A549 (cell line): ENCODE measurements around the gene NEDD4L.

Source experiments
- CHD2 ChIP-seq: fragments of 150-350 bp; IDR thresholded peaks from 2 replicates; pipeline ENCODE4 v1.6.1; 2014; ENCODE audit warnings: low read length; ENCODE audit not compliant: partially characterized antibody
- NFE2L2 ChIP-seq: fragments of 150-350 bp; conservative IDR thresholded peaks from 2 replicates; pipeline ENCODE4 v1.6.1; 2014; ENCODE audit warnings: low read length
- NR3C1 ChIP-seq: fragments of >200 bp; sonication (Bioruptor Twin); formaldehyde crosslinking; IDR thresholded peaks from 3 replicates; pipeline ENCODE4 v1.6.1; 2017
- RAD21 ChIP-seq, 2 experiments: fragments of >200 bp in 1 of 2; sonication (Bioruptor Twin) in 1 of 2; formaldehyde crosslinking in 1 of 2; IDR thresholded peaks in 1 of 2; conservative IDR thresholded peaks in 1 of 2; 2 replicates in 1 of 2; 3 replicates in 1 of 2; pipeline ENCODE4 v1.6.1; 2012 to 2018; ENCODE audit warnings: inconsistent platforms in 1 of 2
- TP53 ChIP-seq: fragments of 250-450 bp; sonication (Bioruptor Pico); IDR thresholded peaks from 2 replicates; pipeline ENCODE4 v1.5.0; 2021; ENCODE audit warnings: mild to moderate bottlenecking, moderate library complexity
- ZC3H11A ChIP-seq: fragments of 450-650 bp; IDR thresholded peaks from 2 replicates; pipeline ENCODE4 v1.6.1; 2014; ENCODE audit warnings: antibody characterized with exemption, mild to moderate bottlenecking
- TF ChIP-seq, protein P1 (sequence below): fragments of 200-600 bp; sonication (generic); IDR thresholded peaks from 2 replicates; pipeline ENCODE4 v1.6.1; 2016; ENCODE audit warnings: antibody characterized with exemption, mild to moderate bottlenecking, moderate library complexity
- TF ChIP-seq, protein P2 (sequence below): fragments of >200 bp; sonication (Bioruptor Twin); formaldehyde crosslinking; IDR thresholded peaks from 3 replicates; pipeline ENCODE4 v1.5.1; 2016
- TF ChIP-seq, protein P3 (sequence below): IDR thresholded peaks from 2 replicates; pipeline ENCODE4 v1.6.1; 2012
- TF ChIP-seq, protein P4 (sequence below): fragments of 150-350 bp; IDR thresholded peaks from 2 replicates; pipeline ENCODE4 v1.6.1; 2014; ENCODE audit warnings: low read depth, mild to moderate bottlenecking, low read length

DNA sequence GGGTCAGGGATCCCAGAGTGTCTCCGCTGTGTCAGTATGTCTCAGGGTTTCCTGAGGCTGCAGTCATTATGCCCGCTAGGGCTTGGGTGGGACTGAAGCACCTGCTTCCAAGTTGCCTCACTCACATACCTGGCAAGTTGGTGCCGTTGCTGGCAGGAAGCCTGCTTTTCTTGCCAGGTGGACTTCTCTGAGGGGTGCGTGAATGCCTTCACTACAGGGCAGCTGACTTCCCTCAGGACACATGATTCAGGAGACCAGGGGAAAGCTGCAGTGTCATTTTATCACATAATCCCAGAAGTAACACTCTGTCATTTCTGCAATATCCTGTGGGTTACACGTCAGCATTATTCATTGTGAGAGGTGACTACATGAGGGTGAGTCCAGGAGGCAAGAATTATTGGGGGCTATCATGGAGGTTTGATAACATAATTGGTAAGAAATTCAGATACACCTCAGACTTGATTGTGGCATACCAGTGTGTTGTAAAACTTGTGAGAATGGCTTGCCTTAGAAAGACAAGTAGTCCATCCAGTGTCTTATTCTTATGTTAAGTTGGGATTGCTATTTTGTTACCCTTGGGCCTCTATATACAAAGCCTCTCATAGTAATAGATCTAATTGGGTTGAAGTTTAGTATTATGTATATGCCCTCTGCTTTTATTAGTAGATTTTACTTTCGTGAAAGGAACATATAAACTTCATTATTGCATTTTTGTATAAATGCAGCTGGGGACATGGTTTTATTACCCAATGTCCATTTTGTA is 44.1 kb downstream of the NEDD4L start:
- TF ChIP-seq, protein P1, sequence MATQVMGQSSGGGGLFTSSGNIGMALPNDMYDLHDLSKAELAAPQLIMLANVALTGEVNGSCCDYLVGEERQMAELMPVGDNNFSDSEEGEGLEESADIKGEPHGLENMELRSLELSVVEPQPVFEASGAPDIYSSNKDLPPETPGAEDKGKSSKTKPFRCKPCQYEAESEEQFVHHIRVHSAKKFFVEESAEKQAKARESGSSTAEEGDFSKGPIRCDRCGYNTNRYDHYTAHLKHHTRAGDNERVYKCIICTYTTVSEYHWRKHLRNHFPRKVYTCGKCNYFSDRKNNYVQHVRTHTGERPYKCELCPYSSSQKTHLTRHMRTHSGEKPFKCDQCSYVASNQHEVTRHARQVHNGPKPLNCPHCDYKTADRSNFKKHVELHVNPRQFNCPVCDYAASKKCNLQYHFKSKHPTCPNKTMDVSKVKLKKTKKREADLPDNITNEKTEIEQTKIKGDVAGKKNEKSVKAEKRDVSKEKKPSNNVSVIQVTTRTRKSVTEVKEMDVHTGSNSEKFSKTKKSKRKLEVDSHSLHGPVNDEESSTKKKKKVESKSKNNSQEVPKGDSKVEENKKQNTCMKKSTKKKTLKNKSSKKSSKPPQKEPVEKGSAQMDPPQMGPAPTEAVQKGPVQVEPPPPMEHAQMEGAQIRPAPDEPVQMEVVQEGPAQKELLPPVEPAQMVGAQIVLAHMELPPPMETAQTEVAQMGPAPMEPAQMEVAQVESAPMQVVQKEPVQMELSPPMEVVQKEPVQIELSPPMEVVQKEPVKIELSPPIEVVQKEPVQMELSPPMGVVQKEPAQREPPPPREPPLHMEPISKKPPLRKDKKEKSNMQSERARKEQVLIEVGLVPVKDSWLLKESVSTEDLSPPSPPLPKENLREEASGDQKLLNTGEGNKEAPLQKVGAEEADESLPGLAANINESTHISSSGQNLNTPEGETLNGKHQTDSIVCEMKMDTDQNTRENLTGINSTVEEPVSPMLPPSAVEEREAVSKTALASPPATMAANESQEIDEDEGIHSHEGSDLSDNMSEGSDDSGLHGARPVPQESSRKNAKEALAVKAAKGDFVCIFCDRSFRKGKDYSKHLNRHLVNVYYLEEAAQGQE = no peak
- TF ChIP-seq, protein P2, sequence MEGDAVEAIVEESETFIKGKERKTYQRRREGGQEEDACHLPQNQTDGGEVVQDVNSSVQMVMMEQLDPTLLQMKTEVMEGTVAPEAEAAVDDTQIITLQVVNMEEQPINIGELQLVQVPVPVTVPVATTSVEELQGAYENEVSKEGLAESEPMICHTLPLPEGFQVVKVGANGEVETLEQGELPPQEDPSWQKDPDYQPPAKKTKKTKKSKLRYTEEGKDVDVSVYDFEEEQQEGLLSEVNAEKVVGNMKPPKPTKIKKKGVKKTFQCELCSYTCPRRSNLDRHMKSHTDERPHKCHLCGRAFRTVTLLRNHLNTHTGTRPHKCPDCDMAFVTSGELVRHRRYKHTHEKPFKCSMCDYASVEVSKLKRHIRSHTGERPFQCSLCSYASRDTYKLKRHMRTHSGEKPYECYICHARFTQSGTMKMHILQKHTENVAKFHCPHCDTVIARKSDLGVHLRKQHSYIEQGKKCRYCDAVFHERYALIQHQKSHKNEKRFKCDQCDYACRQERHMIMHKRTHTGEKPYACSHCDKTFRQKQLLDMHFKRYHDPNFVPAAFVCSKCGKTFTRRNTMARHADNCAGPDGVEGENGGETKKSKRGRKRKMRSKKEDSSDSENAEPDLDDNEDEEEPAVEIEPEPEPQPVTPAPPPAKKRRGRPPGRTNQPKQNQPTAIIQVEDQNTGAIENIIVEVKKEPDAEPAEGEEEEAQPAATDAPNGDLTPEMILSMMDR = no peak
- no peak for TF ChIP-seq NFE2L2
- no peak for TF ChIP-seq ZC3H11A
- TF ChIP-seq RAD21 (conservative IDR thresholded peaks at IDR 0.05 in 1 of 2, IDR thresholded peaks at IDR 0.05 in 1 of 2) = no peak
- TF ChIP-seq, protein P3, sequence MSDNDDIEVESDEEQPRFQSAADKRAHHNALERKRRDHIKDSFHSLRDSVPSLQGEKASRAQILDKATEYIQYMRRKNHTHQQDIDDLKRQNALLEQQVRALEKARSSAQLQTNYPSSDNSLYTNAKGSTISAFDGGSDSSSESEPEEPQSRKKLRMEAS = no peak
- TF ChIP-seq, protein P4, sequence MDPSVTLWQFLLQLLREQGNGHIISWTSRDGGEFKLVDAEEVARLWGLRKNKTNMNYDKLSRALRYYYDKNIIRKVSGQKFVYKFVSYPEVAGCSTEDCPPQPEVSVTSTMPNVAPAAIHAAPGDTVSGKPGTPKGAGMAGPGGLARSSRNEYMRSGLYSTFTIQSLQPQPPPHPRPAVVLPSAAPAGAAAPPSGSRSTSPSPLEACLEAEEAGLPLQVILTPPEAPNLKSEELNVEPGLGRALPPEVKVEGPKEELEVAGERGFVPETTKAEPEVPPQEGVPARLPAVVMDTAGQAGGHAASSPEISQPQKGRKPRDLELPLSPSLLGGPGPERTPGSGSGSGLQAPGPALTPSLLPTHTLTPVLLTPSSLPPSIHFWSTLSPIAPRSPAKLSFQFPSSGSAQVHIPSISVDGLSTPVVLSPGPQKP = no peak
- no peak for TF ChIP-seq NR3C1
- TF ChIP-seq TP53 = no peak
- TF ChIP-seq CHD2 = no peak
